NCI-H82 treated with DMSO at 0.1 percent for 48 hours (cell line): ENCODE results near the gene MCF2.

Experiments used
- DNase-seq: peaks from one replicate; lab custom pipeline; 2025; ENCODE audit not compliant: unreplicated experiment; lab: John Stamatoyannopoulos, UW

The MCF2 gene

GRCh38 chrX:139639253-139639652 is 68.7 kb downstream of the MCF2 start:
- no peak for DNase-seq

GRCh38 chrX:139600105-139600504 is 107.9 kb downstream of the MCF2 start:
- DNase-seq: no peak

DNA sequence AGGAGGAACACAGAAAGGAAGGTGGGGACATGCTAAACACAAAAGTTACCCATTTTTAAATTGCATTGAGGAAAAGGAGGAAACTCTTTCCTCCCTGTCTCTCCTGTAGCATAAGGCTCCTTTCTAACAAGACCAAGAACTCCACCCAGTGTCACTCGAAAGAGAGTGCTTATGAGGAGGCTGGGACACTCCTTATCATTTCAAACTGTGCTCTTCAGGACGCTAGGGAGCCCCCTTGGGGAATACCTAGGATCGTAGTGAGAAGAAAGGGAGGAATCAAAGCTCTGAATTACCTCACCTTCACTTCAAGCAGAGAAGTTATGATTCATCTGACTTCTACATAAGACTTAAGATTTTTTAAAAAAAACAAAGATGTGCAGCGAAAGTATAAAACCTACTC is 111.9 kb downstream of the MCF2 start:
- no peak for DNase-seq

- no peak for DNase-seq
These were observed 122.4 kb downstream of the MCF2 start for GRCh38 chrX:139585613-139586012.

GRCh38 chrX:139581068-139581467 is 126.9 kb downstream of the MCF2 start:
- DNase-seq: no peak

- no peak for DNase-seq
These were observed 141.0 kb downstream of the MCF2 start for GRCh38 chrX:139566981-139567380.

DNA sequence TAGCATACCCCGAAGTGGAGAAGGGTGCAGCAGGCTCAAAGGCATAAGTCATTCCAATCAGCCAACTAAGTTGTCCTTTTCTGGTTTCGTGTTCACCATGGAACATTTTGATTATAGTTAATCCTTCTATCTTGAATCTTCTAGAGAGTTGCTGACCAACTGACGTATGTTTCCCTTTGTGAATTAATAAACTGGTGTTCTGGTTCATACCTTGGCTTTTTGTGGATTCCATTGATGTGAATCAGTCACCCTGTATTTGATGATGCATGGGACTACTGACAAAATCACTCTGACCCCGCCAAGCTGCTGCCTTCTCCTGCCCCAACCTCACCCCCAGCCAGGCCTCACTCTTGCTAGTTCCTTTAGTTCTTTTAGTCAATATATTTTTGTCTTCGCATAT is 144.7 kb downstream of the MCF2 start:
- no peak for DNase-seq

DNA sequence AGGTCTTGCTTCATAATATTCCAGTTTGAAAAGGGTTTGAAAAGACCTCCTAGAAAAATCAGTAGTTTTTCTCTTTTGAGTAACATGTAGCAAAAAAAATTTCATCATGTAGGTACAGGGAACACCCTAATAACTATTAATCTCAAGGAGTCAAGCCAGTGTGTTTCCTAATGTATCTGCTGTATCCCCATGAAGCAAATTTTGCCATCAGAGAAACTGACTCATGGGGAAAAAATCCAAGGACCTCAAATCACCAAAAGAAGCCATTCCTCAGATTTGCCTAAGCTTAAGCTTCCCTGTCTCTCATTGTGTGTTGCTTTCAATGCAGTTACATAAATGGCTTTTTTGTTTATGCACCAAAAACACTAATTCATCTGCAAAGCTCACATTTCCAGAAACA is 147.7 kb downstream of the MCF2 start:
- DNase-seq: no peak

- peak; percentile 6 for DNase-seq
These were observed 148.5 kb downstream of the MCF2 start for GRCh38 chrX:139559383-139560042.

GRCh38 chrX:139554991-139555675 is 152.8 kb downstream of the MCF2 start:
- DNase-seq: no peak

- DNase-seq: no peak
These were observed 153.6 kb downstream of the MCF2 start for GRCh38 chrX:139554376-139554775.

DNA sequence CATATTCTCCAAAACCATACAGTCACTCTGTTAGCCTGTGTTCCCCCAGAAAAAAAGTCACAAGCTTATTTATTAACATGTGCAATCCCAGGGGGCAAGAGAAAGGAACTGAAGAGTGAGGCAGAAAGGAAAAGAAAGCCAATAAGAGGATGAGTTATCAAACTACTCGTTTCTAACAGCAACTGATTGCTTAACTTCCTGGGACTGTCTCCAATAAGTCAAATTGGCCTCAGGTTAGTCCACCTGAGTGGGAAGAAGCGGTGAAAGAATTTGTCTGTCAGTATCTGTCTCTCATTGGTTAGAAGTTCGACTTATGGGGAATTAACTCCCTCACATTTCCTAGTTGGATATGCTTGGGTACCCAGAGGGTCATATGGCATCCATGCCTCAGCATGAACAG is 163.4 kb downstream of the MCF2 start:
- no peak for DNase-seq

DNA sequence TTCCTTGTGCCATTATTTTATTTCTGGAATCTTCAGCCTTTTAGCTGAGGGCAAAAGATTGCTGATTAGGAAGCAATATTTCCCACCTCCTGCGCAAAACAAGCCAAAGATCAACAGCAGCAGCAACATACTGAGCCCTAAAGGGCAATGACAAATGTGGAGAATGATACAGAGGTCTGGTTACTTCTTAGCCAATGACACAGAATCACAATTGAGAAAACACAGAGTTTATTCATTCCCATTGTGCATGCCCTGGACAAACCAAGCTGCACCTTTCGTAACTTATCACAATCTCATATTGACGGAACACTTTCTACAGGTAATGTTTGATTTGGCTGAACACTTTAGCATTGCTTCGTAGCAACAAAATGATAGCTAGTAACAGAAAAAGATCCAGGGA is 164.0 kb downstream of the MCF2 start:
- no peak for DNase-seq

- DNase-seq: no peak
These were observed 165.3 kb downstream of the MCF2 start for GRCh38 chrX:139542652-139543051.

- no peak for DNase-seq
These were observed 168.8 kb downstream of the MCF2 start for GRCh38 chrX:139538907-139539790.

- no peak for DNase-seq
These were observed 174.5 kb downstream of the MCF2 start for GRCh38 chrX:139533444-139533843.

DNA sequence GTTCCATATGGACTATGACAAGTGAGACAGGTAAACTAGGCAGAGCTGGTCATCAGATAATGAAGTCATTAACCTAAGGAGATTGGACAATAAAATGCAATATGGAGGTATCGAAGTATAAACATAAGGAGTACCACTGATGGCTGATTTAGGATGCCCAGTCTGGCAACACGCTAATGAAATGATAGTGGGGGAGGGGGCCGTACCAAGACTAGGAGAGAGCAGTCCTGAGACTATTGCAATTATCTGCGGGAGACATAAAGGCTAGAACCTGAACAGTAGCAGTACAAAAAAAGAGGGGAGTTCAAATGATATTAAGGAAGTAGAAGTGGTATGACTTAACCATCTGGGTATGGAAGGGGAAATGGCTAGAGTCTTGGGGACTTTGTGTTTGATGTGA is 175.1 kb downstream of the MCF2 start:
- DNase-seq: no peak
